DOHH2 (cell line): ENCODE measurements around the gene PPFIBP1.

Experiments
- H3F3A ChIP-seq: fragments of 200-600 bp; sonication (generic), shearing (Covaris generic); 2 replicates; pipeline ENCODE4 v1.6.0; 2016; ENCODE audit warnings: antibody characterized with exemption, mild to moderate bottlenecking; ENCODE audit not compliant: control insufficient read depth, insufficient read depth
- H3K27ac ChIP-seq: fragments of 200-600 bp; sonication (generic); 2 replicates; pipeline ENCODE4 v1.5.1; 2014; ENCODE audit warnings: low read depth, mild to moderate bottlenecking, low read length, moderate library complexity
- H3K27me3 ChIP-seq: fragments of 200-600 bp; sonication (generic); 2 replicates; pipeline ENCODE4 v1.6.1; 2014; ENCODE audit warnings: mild to moderate bottlenecking, low read length, mixed read lengths; ENCODE audit not compliant: control insufficient read depth
- H3K36me3 ChIP-seq: fragments of 200-600 bp; sonication (generic); 2 replicates; pipeline ENCODE4 v1.6.1; 2014; ENCODE audit warnings: mild to moderate bottlenecking, low read length, moderate library complexity, mixed read lengths; ENCODE audit not compliant: control insufficient read depth
- H3K4me1 ChIP-seq: fragments of 200-600 bp; sonication (generic); 2 replicates; pipeline ENCODE4 v1.6.1; 2014; ENCODE audit warnings: mild to moderate bottlenecking, low read length, mixed read lengths; ENCODE audit not compliant: control insufficient read depth
- H3K4me2 ChIP-seq: fragments of 200-600 bp; sonication (generic); 2 replicates; pipeline ENCODE4 v1.6.0; 2014; ENCODE audit warnings: mild to moderate bottlenecking, low read length, moderate library complexity
- H3K4me3 ChIP-seq: fragments of 200-600 bp; sonication (generic); 2 replicates; pipeline ENCODE4 v1.5.1; 2014; ENCODE audit warnings: mild to moderate bottlenecking, low read length, mixed read lengths
- H3K79me2 ChIP-seq: fragments of 200-600 bp; sonication (generic); 2 replicates; pipeline ENCODE4 v1.6.1; 2014; ENCODE audit warnings: mild to moderate bottlenecking, low read length, mixed read lengths; ENCODE audit not compliant: control insufficient read depth
- H3K9me2 ChIP-seq: fragments of 200-600 bp; sonication (generic); replicated peaks from 2 replicates; pipeline ENCODE4 v1.6.1; 2014; ENCODE audit warnings: mild to moderate bottlenecking, low read length, mixed read lengths; ENCODE audit not compliant: control insufficient read depth
- H3K9me3 ChIP-seq: fragments of 200-600 bp; sonication (generic); 2 replicates; pipeline ENCODE4 v1.6.1; 2014; ENCODE audit warnings: antibody characterized with exemption, low read length, mixed read lengths; ENCODE audit not compliant: control insufficient read depth, insufficient read depth
- H4K20me1 ChIP-seq: fragments of 200-600 bp; sonication (generic); 2 replicates; pipeline ENCODE4 v1.6.0; 2014; ENCODE audit warnings: low read depth, mild to moderate bottlenecking, antibody characterized with exemption, low read length, moderate library complexity; ENCODE audit not compliant: control insufficient read depth, insufficient read depth
- EZH2phosphoT487 ChIP-seq: fragments of 200-600 bp; sonication (generic); IDR thresholded peaks from 2 replicates; pipeline ENCODE4 v1.6.1; 2017; ENCODE audit warnings: borderline replicate concordance, mild to moderate bottlenecking, antibody characterized with exemption, low read length, moderate library complexity, mixed read lengths
- TF ChIP-seq, protein P1 (sequence below): fragments of 200-600 bp; sonication (generic); IDR thresholded peaks from one replicate; pipeline ENCODE4 v1.5.1; 2014; ENCODE audit warnings: antibody characterized with exemption, mild to moderate bottlenecking, low read depth, low read length; ENCODE audit not compliant: poor library complexity, severe bottlenecking

PPFIBP1 gene

DNA sequence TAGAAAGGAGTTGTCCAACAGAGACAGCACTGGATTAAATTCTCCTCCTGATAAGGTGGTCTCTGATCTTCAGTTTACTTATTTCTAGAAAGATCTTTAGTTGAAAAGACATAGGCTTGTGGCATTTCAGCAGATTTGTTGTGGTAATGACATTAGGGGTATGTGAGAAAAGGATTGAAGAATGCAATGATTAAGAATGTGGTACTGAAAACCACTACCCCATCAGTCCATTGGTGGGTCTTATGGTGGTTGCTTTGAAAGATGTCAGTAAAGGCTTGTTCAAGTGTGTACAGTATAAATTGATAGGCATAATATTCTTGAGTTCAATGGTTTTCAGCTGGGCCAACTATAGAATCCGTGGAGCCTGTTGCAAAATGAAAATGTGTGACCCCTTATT, 10.8 kb downstream of the PPFIBP1 start:
- Histone ChIP-seq H4K20me1 (no peaks in the 10 kb centered on the region), H3K27me3 (no peaks in the 10 kb centered on the region), H3K9me3 (no peaks in the 10 kb centered on the region), H3K4me1 (peaks cover 42% of the 10 kb centered on the region), H3K4me3 (peak overlapping the region; percentile 53), H3K4me2 (peak overlapping the region; percentile 69), H3K27ac (peak overlapping the region; percentile 31), H3K79me2 (no peaks in the 10 kb centered on the region), H3K9me2 (no peaks in the 10 kb centered on the region), H3F3A (0 out of 2 replicates have a peak, but pooled peaks cover 6% of the 10 kb centered on the region), H3K36me3 (no peaks in the 10 kb centered on the region)
- TF ChIP-seq, protein P1, sequence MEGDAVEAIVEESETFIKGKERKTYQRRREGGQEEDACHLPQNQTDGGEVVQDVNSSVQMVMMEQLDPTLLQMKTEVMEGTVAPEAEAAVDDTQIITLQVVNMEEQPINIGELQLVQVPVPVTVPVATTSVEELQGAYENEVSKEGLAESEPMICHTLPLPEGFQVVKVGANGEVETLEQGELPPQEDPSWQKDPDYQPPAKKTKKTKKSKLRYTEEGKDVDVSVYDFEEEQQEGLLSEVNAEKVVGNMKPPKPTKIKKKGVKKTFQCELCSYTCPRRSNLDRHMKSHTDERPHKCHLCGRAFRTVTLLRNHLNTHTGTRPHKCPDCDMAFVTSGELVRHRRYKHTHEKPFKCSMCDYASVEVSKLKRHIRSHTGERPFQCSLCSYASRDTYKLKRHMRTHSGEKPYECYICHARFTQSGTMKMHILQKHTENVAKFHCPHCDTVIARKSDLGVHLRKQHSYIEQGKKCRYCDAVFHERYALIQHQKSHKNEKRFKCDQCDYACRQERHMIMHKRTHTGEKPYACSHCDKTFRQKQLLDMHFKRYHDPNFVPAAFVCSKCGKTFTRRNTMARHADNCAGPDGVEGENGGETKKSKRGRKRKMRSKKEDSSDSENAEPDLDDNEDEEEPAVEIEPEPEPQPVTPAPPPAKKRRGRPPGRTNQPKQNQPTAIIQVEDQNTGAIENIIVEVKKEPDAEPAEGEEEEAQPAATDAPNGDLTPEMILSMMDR = no peak
- TF ChIP-seq EZH2phosphoT487 = no peak

DNA sequence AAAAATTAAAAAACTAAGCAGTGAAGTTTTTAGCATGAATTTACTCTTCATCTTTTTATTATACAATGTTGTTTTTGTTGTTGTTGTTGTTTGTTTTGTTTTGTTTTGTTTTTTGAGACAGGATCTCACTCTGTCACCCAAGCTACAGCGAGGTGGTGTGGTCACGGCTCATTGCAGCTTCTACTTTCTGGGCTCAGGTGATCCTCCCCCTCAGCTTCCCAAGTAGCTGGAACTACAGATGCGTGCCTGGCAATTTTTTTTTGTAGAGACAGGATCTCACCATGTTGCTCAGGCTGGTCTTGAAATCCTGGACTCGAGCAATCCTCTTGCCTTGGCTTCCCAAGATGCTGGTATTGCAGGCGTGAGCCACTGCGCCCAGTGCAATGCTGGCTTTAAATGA, 11.3 kb downstream of the PPFIBP1 start:
- Histone ChIP-seq H3K27me3 (no peaks in the 10 kb centered on the region), H3K79me2 (no peaks in the 10 kb centered on the region), H3K27ac (no peak overlapping the region), H3F3A (0 out of 2 replicates have a peak, but pooled peaks cover 6% of the 10 kb centered on the region), H3K4me3 (no peak overlapping the region), H3K36me3 (no peaks in the 10 kb centered on the region), H3K4me2 (peak overlapping the region; percentile 69), H3K4me1 (peaks cover 39% of the 10 kb centered on the region), H3K9me3 (no peaks in the 10 kb centered on the region), H3K9me2 (no peaks in the 10 kb centered on the region), H4K20me1 (no peaks in the 10 kb centered on the region)
- TF ChIP-seq EZH2phosphoT487 = no peak
- TF ChIP-seq, protein P1 = no peak

DNA sequence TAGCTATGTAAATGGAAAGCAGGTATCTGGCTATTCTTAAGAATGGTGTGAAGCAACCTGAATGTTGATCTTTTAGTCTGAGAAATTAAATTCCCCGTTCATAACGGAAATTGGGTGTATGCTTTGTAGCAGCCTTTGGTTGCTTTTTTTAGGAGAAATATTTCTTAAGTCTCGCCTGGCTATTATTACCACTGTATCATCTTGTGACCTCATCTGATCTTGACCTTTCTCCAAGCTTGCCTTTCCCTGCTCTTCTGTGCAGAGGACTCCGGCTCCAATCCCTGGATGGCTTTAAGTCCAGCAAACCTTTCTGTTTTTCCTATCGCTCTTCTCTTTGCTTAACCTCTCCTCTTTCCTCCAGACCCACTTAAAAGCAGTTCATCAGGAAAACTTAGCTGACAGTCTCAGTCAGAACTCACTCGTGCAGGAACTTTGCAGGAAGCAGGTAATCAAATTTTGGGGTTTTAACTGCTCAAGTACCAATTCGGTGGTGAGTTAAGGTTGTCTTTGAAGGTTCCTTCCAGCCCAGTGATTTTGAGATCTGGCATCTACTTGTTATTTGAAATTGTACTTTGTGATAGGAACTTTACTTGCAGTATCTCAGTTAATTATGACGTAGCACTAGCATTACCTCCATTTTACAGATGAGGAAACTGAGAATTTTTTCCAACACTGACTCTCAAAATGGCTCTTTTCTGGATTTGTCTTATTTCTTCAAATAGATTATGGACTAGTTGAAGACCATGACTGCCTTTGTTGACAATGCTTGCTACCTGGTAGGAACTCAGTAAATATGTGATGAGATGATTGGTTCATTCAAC, 14.1 kb downstream of the PPFIBP1 start:
- peaks cover 33% of the 10 kb centered on the region for H3K4me1 ChIP-seq
- H3K9me2 ChIP-seq = no peaks in the 10 kb centered on the region
- TF ChIP-seq, protein P1 = no peak
- no peak for TF ChIP-seq EZH2phosphoT487
- H3K4me2 ChIP-seq = no peak overlapping the region
- H3K79me2 ChIP-seq = no peaks in the 10 kb centered on the region
- H3K4me3 ChIP-seq = no peak overlapping the region
- H3K27me3 ChIP-seq = no peaks in the 10 kb centered on the region
- H3K27ac ChIP-seq = no peak overlapping the region
- H3F3A ChIP-seq = 0 out of 2 replicates have a peak, but pooled peaks cover 6% of the 10 kb centered on the region
- no peaks in the 10 kb centered on the region for H3K9me3 ChIP-seq
- no peaks in the 10 kb centered on the region for H3K36me3 ChIP-seq
- H4K20me1 ChIP-seq = no peaks in the 10 kb centered on the region
